H1 (cell line): ENCODE measurements around the gene ARHGEF28. TPM values are rescaled to one million over a fixed set of nuclear protein-coding genes. Genes with fewer than 3 reads are reported as not detected.

ENCODE experiments used
- ATF3 ChIP-seq: IDR thresholded peaks from 2 replicates; pipeline ENCODE4 v1.6.1; 2011; ENCODE audit warnings: low read depth, mild to moderate bottlenecking, low read length; ENCODE audit not compliant: insufficient read depth
- CHD7 ChIP-seq: fragments of 300-600 bp; sonication (generic); IDR thresholded peaks from 2 replicates; pipeline ENCODE4 v1.7.1; 2012; ENCODE audit warnings: low read length, moderate library complexity, mild to moderate bottlenecking, inconsistent platforms; ENCODE audit not compliant: insufficient replicate concordance
- CTCF ChIP-seq, 3 experiments: IDR thresholded peaks; 1 replicate in 2 of 3; 2 replicates in 1 of 3; pipeline versions ENCODE4 v1.5.1 to v1.6.1; 2011; ENCODE audit warnings: low read length in 3 of 3, mild to moderate bottlenecking in 3 of 3, inconsistent platforms in 2 of 3, low read depth in 1 of 3, moderate library complexity in 1 of 3; ENCODE audit not compliant: insufficient read depth in 1 of 3; ENCODE audit errors: control extremely low read depth in 1 of 3
- JUND ChIP-seq: IDR thresholded peaks from 2 replicates; pipeline ENCODE4 v1.6.1; 2011; ENCODE audit warnings: mild to moderate bottlenecking, improper control_type of control experiment, low read length
- KDM1A ChIP-seq: fragments of 200-600, 300-600 bp; sonication (generic); IDR thresholded peaks from 2 replicates; pipeline ENCODE4 v1.7.1; 2016; ENCODE audit warnings: mild to moderate bottlenecking, low read length, borderline replicate concordance
- polyA plus RNA-seq, 7 experiments: library from polyadenylated mRNA; depleted of rRNA in 3 of 7; stranded (reverse) in 5 of 7; unstranded in 2 of 7; fragments of >200 nt in 5 of 7; fragments of 200-250 nt in 2 of 7; gene quantifications; 1 replicate in 5 of 7; 2 replicates in 1 of 7; 4 replicates in 1 of 7; pipeline versions ENCODE4 v1.2.1 to v1.2.3, GENCODE V29; 2011 to 2013; ENCODE audit warnings: missing spikeins in 2 of 7, mixed read lengths in 2 of 7
- total RNA-seq: library from RNA; stranded (reverse); fragmentation: NEBNext Ultra II Directional; extraction: Animal tissue kit (Norgen Biotek cat#: 25700); gene quantifications from 2 replicates; pipeline ENCODE4 v1.2.1, GENCODE V29; 2021

Gene ARHGEF28
- total and polyA plus RNA-seq, 2 of the 8 experiments (the other 6 are each of a cell fraction or from before 2014, with no cell fraction given): 0.33 to 1.0 TPM

- no peak for TF ChIP-seq CTCF (IDR thresholded peaks at IDR 0.05; ENCODE audit: control extremely low read depth in 1 of 3, insufficient read depth in 1 of 3, low read depth in 1 of 3, low read length in 3 of 3)
- no peak for TF ChIP-seq CHD7
- TF ChIP-seq JUND: no peak
- no peak for TF ChIP-seq KDM1A
- no peak for TF ChIP-seq ATF3
Measured at GRCh38 chr5:73844165-73844564, 218.2 kb downstream of the ARHGEF28 start (continued).
